Lung (tissue), 12 donors: ENCODE results near the gene CDX1. TPM values are rescaled to one million over a fixed set of nuclear protein-coding genes. Genes with fewer than 3 reads are reported as not detected.

Experiments used
- ATAC-seq: fragments of 200-7000 bp; cut with Tn5 transposase; one replicate; pipeline ENCODE4 v1.9.1; 2020; ENCODE audit warnings: moderate number of reproducible peaks; ENCODE audit not compliant: insufficient read depth, low FRiP score
- DNase-seq, 3 donors: peaks; one replicate each; pipeline ENCODE4 v3.0.0-alpha.2; 2013 to 2017
- H3K27ac ChIP-seq, 2 donors: one replicate each; pipeline ENCODE4 v1.5.1; 2013; ENCODE audit warnings: mild to moderate bottlenecking in 2 of 2, moderate library complexity in 2 of 2, control low read depth in 1 of 2, inconsistent platforms in 1 of 2, low read depth in 1 of 2, low read length in 1 of 2
- H3K27me3 ChIP-seq, 3 donors: one replicate each; pipeline ENCODE4 v1.5.1; 2013; ENCODE audit warnings: low read length in 2 of 3; ENCODE audit not compliant: control insufficient read depth in 3 of 3, insufficient read depth in 3 of 3
- H3K36me3 ChIP-seq, 4 donors: one replicate each; pipeline ENCODE4 v1.5.1; 2013; ENCODE audit warnings: low read length in 4 of 4, mild to moderate bottlenecking in 1 of 4, moderate library complexity in 1 of 4; ENCODE audit not compliant: control insufficient read depth in 4 of 4, insufficient read depth in 4 of 4
- H3K4me1 ChIP-seq, 5 donors: one replicate each; pipeline ENCODE4 v1.5.1; 2013; ENCODE audit warnings: low read length in 5 of 5, mild to moderate bottlenecking in 2 of 5, moderate library complexity in 1 of 5; ENCODE audit not compliant: control insufficient read depth in 5 of 5, insufficient read depth in 5 of 5
- H3K4me3 ChIP-seq: one replicate; pipeline ENCODE4 v1.5.1; 2013; ENCODE audit warnings: mild to moderate bottlenecking, control low read depth, moderate library complexity
- H3K9ac ChIP-seq, 2 donors: one replicate each; pipeline ENCODE4 v1.5.1; 2013; ENCODE audit warnings: low read length in 2 of 2, control low read depth in 1 of 2; ENCODE audit not compliant: insufficient read depth in 1 of 2
- H3K9me3 ChIP-seq, 4 donors: one replicate each; pipeline ENCODE4 v1.5.1; 2013; ENCODE audit warnings: low read length in 3 of 4, mild to moderate bottlenecking in 1 of 4, moderate library complexity in 1 of 4; ENCODE audit not compliant: control insufficient read depth in 4 of 4, insufficient read depth in 3 of 4
- CTCF ChIP-seq: IDR thresholded peaks from 2 replicates; pipeline ENCODE4 v1.5.1; 2012; ENCODE audit warnings: mild to moderate bottlenecking; ENCODE audit errors: control extremely low read depth, extremely low read depth
- WGBS, 2 donors: extraction: QIAGEN DNeasy Blood & Tissue Kit; methylation state at CpG; one replicate each; pipeline ENCODE4 v1.1.7; 2013; 5-methylcytosine and 5-hydroxymethylcytosine counted together
- polyA plus RNA-seq, 2 donors: library from polyadenylated mRNA; stranded (reverse); fragments of 200-250 nt; gene quantifications; one replicate each; pipeline ENCODE4 v1.2.1, GENCODE V29; 2013
- total RNA-seq, 2 donors: library from RNA; depleted of rRNA in 1 of 2; stranded (reverse); fragments of >200 nt in 1 of 2; gene quantifications; one replicate each; pipeline ENCODE4 v1.2.1, GENCODE V29; 2014 to 2021
- donor health status: control.
- donor health status: control.
- donor health status: Bipolar disorder and iron deficiency.
- donor health status: healthy.
- donor health status: DM: yes; HTN: yes; CAD: no.

CDX1 gene
- total and polyA plus RNA-seq, 4 donors, result 0.09 to 0.43 (median 0.26) TPM

GRCh38 chr5:150153957-150154617 lies 12.5 kb upstream of the CDX1 start:
- H3K9ac ChIP-seq, result peak overlapping the region in 1 of 2 donors; percentile 95
- DNase-seq, result peak; percentile 80 to 90 (median 87)
- H3K9me3 ChIP-seq, result no peaks in the 10 kb centered on the region
- peak overlapping the region; percentile 23 for H3K4me3 ChIP-seq
- peaks cover 0 to 70% (median 33%) of the 10 kb centered on the region in 5 donors for H3K4me1 ChIP-seq
- WGBS, 2 donors, result 65 to 77% methylated on average over 9 of the region's 9 CpGs
- H3K27me3 ChIP-seq, result no peaks in the 10 kb centered on the region
- ATAC-seq, result peak; percentile 20
- peaks cover 0 to 16% (median 3%) of the 10 kb centered on the region in 4 donors for H3K36me3 ChIP-seq
- peak overlapping the region in 1 of 2 donors; percentile 42 for H3K27ac ChIP-seq
- TF ChIP-seq CTCF, result no peak

DNA sequence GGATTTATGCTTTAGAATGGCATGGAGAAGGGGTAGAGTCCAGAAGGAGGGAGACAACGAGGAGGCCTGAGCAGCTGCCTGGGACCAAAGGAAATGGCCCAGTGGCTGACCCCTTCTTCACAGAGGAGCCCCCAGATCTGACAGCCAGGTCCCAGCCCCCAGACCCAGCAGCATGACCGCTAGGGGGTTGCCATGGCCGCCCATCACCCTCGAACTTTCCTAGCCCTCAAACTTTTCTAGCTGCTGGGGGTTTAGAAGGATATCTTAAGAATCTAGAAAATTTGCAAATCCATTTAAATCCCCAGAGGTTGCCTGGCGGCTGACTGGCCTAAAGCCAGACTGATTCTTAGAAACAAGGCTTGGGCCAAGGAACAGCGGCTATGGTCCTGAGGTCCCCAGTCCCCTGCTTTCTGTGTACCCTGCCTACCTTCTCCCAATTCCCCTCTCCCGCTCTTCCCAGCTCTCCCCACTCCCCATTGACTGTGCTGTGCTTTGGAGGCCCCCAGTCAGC lies 11.9 kb upstream of the CDX1 start:
- no peak for ATAC-seq
- Histone ChIP-seq H3K27me3 (no peaks in the 10 kb centered on the region), H3K9me3 (no peaks in the 10 kb centered on the region), H3K27ac (peak overlapping the region in 1 of 2 donors; percentile 50), H3K9ac (peak overlapping the region in 1 of 2 donors; percentile 95), H3K4me3 (peak overlapping the region; percentile 23), H3K36me3 (peaks cover 0 to 16% (median 3%) of the 10 kb centered on the region in 4 donors), H3K4me1 (peaks cover 0 to 76% (median 33%) of the 10 kb centered on the region in 5 donors)
- TF ChIP-seq CTCF, result no peak
- peak; percentile 60 to 71 (median 68) for DNase-seq
- WGBS, 2 donors, result 71 to 81% methylated on average over 7 of the region's 7 CpGs

GRCh38 chr5:150155258-150156026 lies 11.1 kb upstream of the CDX1 start, which contains the start of gene PDGFRB:
TSS of gene PDGFRB (minus strand) at chr5:150155845. CDS start at chr5:150137047, 18,798 bp downstream.
- H3K36me3 ChIP-seq, result peaks cover 0 to 16% (median 3%) of the 10 kb centered on the region in 4 donors
- H3K27me3 ChIP-seq, result no peaks in the 10 kb centered on the region
- peak within 1 kb of the TSS in 1 of 2 donors; percentile 95 for H3K9ac ChIP-seq
- ATAC-seq, result peak; percentile 39
- DNase-seq, result peak; percentile 96 to 98 (median 97)
- TF ChIP-seq CTCF, result no peak
- peak within 1 kb of the TSS; percentile 69 to 71 for H3K27ac ChIP-seq
- 7 to 8% methylated on average over 15 to 17 of the region's 17 CpGs for whole genome bisulfite sequencing, 2 donors
- peaks cover 0 to 84% (median 38%) of the 10 kb centered on the region in 5 donors for H3K4me1 ChIP-seq
- no peaks in the 10 kb centered on the region for H3K9me3 ChIP-seq
- peak within 1 kb of the TSS; percentile 27 for H3K4me3 ChIP-seq
